Sigmoid colon (tissue), 7 donors: ENCODE results near the gene SH2D5. TPM values are rescaled to one million over a fixed set of nuclear protein-coding genes. Genes with fewer than 3 reads are reported as not detected.

Experiments used
- DNase-seq: peaks from one replicate; pipeline ENCODE4 v3.0.0-alpha.2; 2019
- H3K27ac ChIP-seq, 4 donors: fragments of 200-600 bp; sonication (generic); one replicate each; pipeline ENCODE4 v1.5.1; 2016 to 2019; ENCODE audit warnings: mild to moderate bottlenecking in 1 of 4
- H3K27me3 ChIP-seq, 3 donors: fragments of 200-600 bp; sonication (generic); one replicate each; pipeline ENCODE4 v1.5.1; 2019; ENCODE audit warnings: mild to moderate bottlenecking in 1 of 3
- H3K36me3 ChIP-seq, 4 donors: fragments of 200-600 bp; sonication (generic); one replicate each; pipeline ENCODE4 v1.5.1; 2016 to 2019
- H3K4me1 ChIP-seq, 4 donors: fragments of 200-600 bp; sonication (generic); one replicate each; pipeline ENCODE4 v1.5.1; 2017 to 2019
- H3K4me3 ChIP-seq, 4 donors: fragments of 200-600 bp; sonication (generic); one replicate each; pipeline ENCODE4 v1.5.1; 2017 to 2019; ENCODE audit warnings: mild to moderate bottlenecking in 2 of 4, moderate library complexity in 1 of 4
- H3K9me3 ChIP-seq, 4 donors: fragments of 200-600 bp in 3 of 4; sonication (generic) in 3 of 4; one replicate each; pipeline versions ENCODE4 v1.5.1 to v1.6.1; 2013 to 2019
- EP300 ChIP-seq, 4 donors: sonication (generic); formaldehyde crosslinking; IDR thresholded peaks; one replicate each; pipeline ENCODE4 v1.6.1; 2017; ENCODE audit warnings: antibody characterized with exemption in 4 of 4
- POLR2A ChIP-seq, 2 donors: fragments of 450-650 bp; IDR thresholded peaks; one replicate each; pipeline ENCODE4 v1.6.1; 2016; ENCODE audit warnings: antibody characterized with exemption in 2 of 2, mild to moderate bottlenecking in 2 of 2, moderate library complexity in 2 of 2
- POLR2AphosphoS5 ChIP-seq, 4 donors: sonication (generic); formaldehyde crosslinking; IDR thresholded peaks; one replicate each; pipeline ENCODE4 v1.6.1; 2017; ENCODE audit warnings: antibody characterized with exemption in 4 of 4
- WGBS, 2 donors: extraction: QIAGEN DNeasy Blood & Tissue Kit; methylation state at CpG; one replicate each; pipeline ENCODE4 v1.1.7; 2013; 5-methylcytosine and 5-hydroxymethylcytosine counted together
- intact Hi-C: fragments of 100-400 bp; cut with DNase I; formaldehyde crosslinking; loops from one replicate; pipeline ENCODE4 v1.15.1; 2023
- polyA plus RNA-seq, 3 donors: library from polyadenylated mRNA; stranded (reverse); fragments of 200-250 nt; gene quantifications; one replicate each; pipeline ENCODE4 v1.2.3, GENCODE V29; 2013
- total RNA-seq, 4 donors: library from RNA; depleted of rRNA; stranded (reverse); fragments of >200 nt; gene quantifications; one replicate each; pipeline ENCODE4 v1.1.0, GENCODE V29; 2016
- TF ChIP-seq, protein P1 (sequence below), 4 experiments: fragments of 450-650 bp in 3 of 4; fragments of 200-600 bp in 1 of 4; IDR thresholded peaks; one replicate each; pipeline ENCODE4 v1.5.1; 2016 to 2019; ENCODE audit warnings: antibody characterized with exemption in 4 of 4, mild to moderate bottlenecking in 3 of 4, moderate library complexity in 2 of 4
- donor health status: healthy with polysubstance abuse.
- donor health status: Bipolar disorder and iron deficiency.
- donor health status: healthy.

SH2D5 gene
- total and polyA plus RNA-seq, 7 donors, result under 0.01 to 0.55 (median 0.14) TPM; not detected in 2

DNA sequence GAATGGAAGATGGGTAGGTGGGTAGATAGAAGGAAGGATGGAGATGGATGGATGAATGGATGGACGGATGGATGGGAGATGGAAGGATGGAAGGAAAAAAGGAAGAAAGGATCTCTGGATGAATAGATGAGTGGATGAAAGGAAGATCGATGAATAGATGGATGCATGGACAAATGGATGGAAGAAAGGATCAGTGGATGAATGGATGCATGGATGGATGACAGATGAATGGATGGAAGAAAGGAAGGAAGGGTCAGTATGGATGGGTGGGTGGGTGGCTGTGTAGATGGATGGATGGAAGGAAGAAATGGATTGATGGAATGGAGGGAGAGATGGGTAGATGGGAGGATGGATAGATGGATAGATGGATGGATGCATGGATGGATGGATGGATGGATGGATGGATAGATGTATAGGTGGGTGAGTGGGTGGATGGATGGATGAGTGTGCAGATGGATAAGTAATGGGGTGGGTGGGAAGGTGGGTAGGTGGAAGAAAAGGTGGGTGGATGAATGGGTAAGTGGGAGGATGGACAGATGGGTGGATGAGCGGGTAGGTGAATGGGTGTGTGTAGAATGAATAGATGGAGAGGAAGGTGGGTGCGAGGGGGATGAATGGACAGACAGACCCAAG, 29.3 kb downstream of the SH2D5 start:
- no peak overlapping the region for H3K27ac ChIP-seq
- H3K4me3 ChIP-seq, result no peak overlapping the region
- WGBS, 2 donors, result 89 to 92% methylated on average over 4 of the region's 4 CpGs
- intact Hi-C loops, result no loop called here
- H3K27me3 ChIP-seq, result no peaks in the 10 kb centered on the region
- TF ChIP-seq EP300 (IDR thresholded peaks at IDR 0.05) (no peak), POLR2A (IDR thresholded peaks at IDR 0.05) (no peak), POLR2AphosphoS5 (IDR thresholded peaks at IDR 0.05) (no peak)
- TF ChIP-seq, protein P1, sequence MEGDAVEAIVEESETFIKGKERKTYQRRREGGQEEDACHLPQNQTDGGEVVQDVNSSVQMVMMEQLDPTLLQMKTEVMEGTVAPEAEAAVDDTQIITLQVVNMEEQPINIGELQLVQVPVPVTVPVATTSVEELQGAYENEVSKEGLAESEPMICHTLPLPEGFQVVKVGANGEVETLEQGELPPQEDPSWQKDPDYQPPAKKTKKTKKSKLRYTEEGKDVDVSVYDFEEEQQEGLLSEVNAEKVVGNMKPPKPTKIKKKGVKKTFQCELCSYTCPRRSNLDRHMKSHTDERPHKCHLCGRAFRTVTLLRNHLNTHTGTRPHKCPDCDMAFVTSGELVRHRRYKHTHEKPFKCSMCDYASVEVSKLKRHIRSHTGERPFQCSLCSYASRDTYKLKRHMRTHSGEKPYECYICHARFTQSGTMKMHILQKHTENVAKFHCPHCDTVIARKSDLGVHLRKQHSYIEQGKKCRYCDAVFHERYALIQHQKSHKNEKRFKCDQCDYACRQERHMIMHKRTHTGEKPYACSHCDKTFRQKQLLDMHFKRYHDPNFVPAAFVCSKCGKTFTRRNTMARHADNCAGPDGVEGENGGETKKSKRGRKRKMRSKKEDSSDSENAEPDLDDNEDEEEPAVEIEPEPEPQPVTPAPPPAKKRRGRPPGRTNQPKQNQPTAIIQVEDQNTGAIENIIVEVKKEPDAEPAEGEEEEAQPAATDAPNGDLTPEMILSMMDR (IDR thresholded peaks at IDR 0.05), result no peak
- H3K4me1 ChIP-seq, result peaks cover 0 to 11% (median 10%) of the 10 kb centered on the region in 4 donors
- DNase-seq, result no peak
- no peaks in the 10 kb centered on the region for H3K9me3 ChIP-seq
- no peaks in the 10 kb centered on the region for H3K36me3 ChIP-seq

DNA sequence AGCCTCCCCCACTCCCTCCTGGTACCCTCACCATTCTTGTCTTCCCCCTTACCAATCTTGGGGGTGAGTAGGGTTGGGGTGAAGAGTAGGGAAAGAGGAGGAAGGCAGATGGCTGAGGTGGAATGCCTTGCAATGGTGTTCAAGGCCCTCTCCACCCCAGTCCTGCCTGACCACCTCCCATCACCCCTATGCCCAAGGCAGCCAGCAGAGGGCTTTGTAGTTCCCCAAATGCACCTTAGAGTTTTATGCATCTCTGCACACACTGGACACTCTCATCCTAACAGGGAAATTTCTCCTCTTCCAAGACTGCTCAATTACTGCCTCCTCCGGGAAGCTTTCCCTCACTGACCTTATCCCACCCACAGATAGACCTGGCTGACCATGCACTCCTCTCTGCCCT, 30.1 kb downstream of the SH2D5 start:
- WGBS, 2 donors, result 75 to 90% methylated on average over 1 of the region's 1 CpG
- no peak for DNase-seq
- H3K9me3 ChIP-seq, result no peaks in the 10 kb centered on the region
- H3K4me1 ChIP-seq, result peaks cover 0 to 19% (median 18%) of the 10 kb centered on the region in 4 donors
- H3K27me3 ChIP-seq, result no peaks in the 10 kb centered on the region
- H3K36me3 ChIP-seq, result no peaks in the 10 kb centered on the region
- no peak overlapping the region for H3K4me3 ChIP-seq
- intact Hi-C loops, result no loop called here
- H3K27ac ChIP-seq, result no peak overlapping the region
- no peak for TF ChIP-seq POLR2AphosphoS5 (IDR thresholded peaks at IDR 0.05)
- TF ChIP-seq, protein P1 (IDR thresholded peaks at IDR 0.05), result no peak
- TF ChIP-seq EP300 (IDR thresholded peaks at IDR 0.05), result no peak
- no peak for TF ChIP-seq POLR2A (IDR thresholded peaks at IDR 0.05)

- intact Hi-C loops, result no loop called here
- Histone ChIP-seq H3K4me3 (no peak overlapping the region), H3K9me3 (no peaks in the 10 kb centered on the region), H3K27ac (no peak overlapping the region), H3K4me1 (peaks cover 0 to 25% (median 23%) of the 10 kb centered on the region in 4 donors), H3K27me3 (no peaks in the 10 kb centered on the region), H3K36me3 (no peaks in the 10 kb centered on the region)
- DNase-seq, result no peak
- TF ChIP-seq EP300 (IDR thresholded peaks at IDR 0.05) (no peak), POLR2AphosphoS5 (IDR thresholded peaks at IDR 0.05) (no peak), POLR2A (IDR thresholded peaks at IDR 0.05) (no peak)
- TF ChIP-seq, protein P1 (IDR thresholded peaks at IDR 0.05), result no peak
- WGBS, 2 donors, result 91 to 94% methylated on average over 5 of the region's 5 CpGs
Measured at GRCh38 chr1:20701847-20702246, 30.7 kb downstream of the SH2D5 start.

GRCh38 chr1:20701446-20701845, 31.1 kb downstream of the SH2D5 start:
- no peak for DNase-seq
- Histone ChIP-seq H3K4me1 (peaks cover 0 to 27% (median 24%) of the 10 kb centered on the region in 4 donors), H3K27ac (no peak overlapping the region), H3K9me3 (no peaks in the 10 kb centered on the region), H3K27me3 (no peaks in the 10 kb centered on the region), H3K36me3 (no peaks in the 10 kb centered on the region), H3K4me3 (no peak overlapping the region)
- 71 to 87% methylated on average over 9 of the region's 9 CpGs for WGBS, 2 donors
- no peak for TF ChIP-seq EP300 (IDR thresholded peaks at IDR 0.05)
- TF ChIP-seq POLR2AphosphoS5 (IDR thresholded peaks at IDR 0.05), result no peak
- TF ChIP-seq, protein P1 (IDR thresholded peaks at IDR 0.05), result no peak
- TF ChIP-seq POLR2A (IDR thresholded peaks at IDR 0.05), result no peak
- intact Hi-C loops, result no loop called here
